Activated naive CD4-positive, alpha-beta T cell treated with anti-CD3 and anti-CD28 coated beads, Interleukin-2, amount 50 U/mL, for 72 hours (primary cell): ENCODE data around the gene FAM76A. TPM values are rescaled to one million over a fixed set of nuclear protein-coding genes. Genes with fewer than 3 reads are reported as not detected.
"Not testable (repeated sequence)": the region's sequence is repeated elsewhere in the genome, so short reads cannot be mapped to it uniquely, and the experiment has no call there.

Experiments used
- ATAC-seq, 2 donors: fragments of 150-1000 bp; cut with Tn5 transposase; 2 replicates each; pipeline ENCODE4 v1.10.0; 2021; ENCODE audit warnings: mild to moderate bottlenecking in 2 of 2, moderate library complexity in 2 of 2
- DNase-seq, 2 donors: peaks; one replicate each; pipeline ENCODE4 v3.0.0; 2021 to 2022; ENCODE audit warnings: low spot score in 2 of 2
- H3K27ac Mint-ChIP-seq, 2 donors: one replicate each; pipeline ENCODE4 v1.8.0; 2022; ENCODE audit warnings: mild to moderate bottlenecking in 2 of 2, mixed read lengths in 2 of 2
- H3K36me3 Mint-ChIP-seq, 2 donors: one replicate each; pipeline ENCODE4 v1.8.0; 2022; ENCODE audit warnings: mixed read lengths in 2 of 2
- H3K9me3 Mint-ChIP-seq, 2 donors: one replicate each; pipeline ENCODE4 v1.8.0; 2022; ENCODE audit warnings: mixed read lengths in 2 of 2
- total RNA-seq, 2 donors: library from RNA; stranded (reverse); gene quantifications; one replicate each; pipeline ENCODE4 v1.2.3, GENCODE V29; 2022

FAM76A gene
- total RNA-seq, 2 donors from 2014 or later, result 5.7 to 10.4 TPM

GRCh38 chr1:27790270-27790669 is 64.5 kb downstream of the FAM76A start:
- ATAC-seq, DNase-seq, H3K27ac Mint-ChIP-seq, H3K9me3 Mint-ChIP-seq: not testable (repeated sequence)
- H3K36me3 Mint-ChIP-seq, result peaks cover 8 to 25% of the 10 kb centered on the region in 2 donors

- Mint-ChIP-seq H3K9me3 (no peaks in the 10 kb centered on the region), H3K36me3 (peaks cover 6 to 22% of the 10 kb centered on the region in 2 donors), H3K27ac (peak overlapping the region in 1 of 2 donors; percentile 25)
- no peak for DNase-seq
- no peak for ATAC-seq
These were observed 69.8 kb downstream of the FAM76A start for GRCh38 chr1:27795601-27796000.

DNA sequence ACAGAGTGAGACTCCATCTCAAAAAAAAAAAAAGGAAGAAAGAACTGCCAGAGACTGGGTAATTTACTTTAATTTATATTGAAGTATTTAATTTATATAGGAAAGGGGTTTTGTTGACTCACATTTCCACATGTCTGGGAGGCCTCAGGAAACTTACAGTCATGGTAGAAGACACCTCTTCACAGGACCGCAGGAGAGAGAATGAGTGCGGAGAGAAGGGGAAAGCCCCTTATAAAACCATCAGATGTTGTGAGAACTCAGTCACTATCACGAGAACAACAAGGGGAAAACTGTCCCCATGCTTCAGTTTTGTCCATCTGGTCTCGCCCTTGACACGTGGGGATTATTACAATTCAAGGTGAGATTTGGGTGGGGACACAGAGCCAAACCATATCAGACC is 79.0 kb downstream of the FAM76A start:
- Mint-ChIP-seq H3K9me3 (no peaks in the 10 kb centered on the region), H3K27ac (no peak overlapping the region), H3K36me3 (peaks cover 4 to 20% of the 10 kb centered on the region in 2 donors)
- DNase-seq (no peak), ATAC-seq (peak in 1 of 2 donors; percentile 81)

GRCh38 chr1:27806758-27807157 is 81.0 kb downstream of the FAM76A start:
- H3K36me3 Mint-ChIP-seq, result peaks cover 4 to 23% of the 10 kb centered on the region in 2 donors
- H3K9me3 Mint-ChIP-seq, result no peaks in the 10 kb centered on the region
- DNase-seq, result no peak
- H3K27ac Mint-ChIP-seq, result no peak overlapping the region
- no peak for ATAC-seq

GRCh38 chr1:27807385-27807784 is 81.6 kb downstream of the FAM76A start:
- no peak for ATAC-seq
- H3K9me3 Mint-ChIP-seq, result no peaks in the 10 kb centered on the region
- peaks cover 4 to 26% of the 10 kb centered on the region in 2 donors for H3K36me3 Mint-ChIP-seq
- no peak for DNase-seq
- peak overlapping the region in 1 of 2 donors; percentile 7 for H3K27ac Mint-ChIP-seq

GRCh38 chr1:27808131-27808530 is 82.4 kb downstream of the FAM76A start:
- DNase-seq, result not testable (repeated sequence)
- H3K36me3 Mint-ChIP-seq, result peaks cover 3 to 22% of the 10 kb centered on the region in 2 donors

DNA sequence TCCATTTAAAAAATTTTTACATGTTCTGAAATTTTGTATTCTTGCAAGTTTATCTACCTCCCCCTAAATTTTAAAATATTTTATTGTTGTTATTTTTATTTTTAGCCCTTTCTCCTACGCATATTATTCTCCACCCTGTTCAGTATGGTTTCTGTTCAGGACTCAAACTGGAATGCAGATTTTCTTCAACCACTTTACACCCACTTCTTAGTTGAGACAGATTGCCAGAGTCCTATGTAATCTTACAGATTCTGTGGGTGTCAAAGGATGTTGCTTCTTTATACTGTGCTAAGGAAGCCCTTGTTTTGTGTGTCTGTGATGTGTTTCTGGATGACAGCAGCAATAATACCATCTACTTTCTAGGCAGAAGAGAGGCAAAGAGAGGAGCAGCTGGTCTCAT is 84.1 kb downstream of the FAM76A start:
- Mint-ChIP-seq H3K9me3 (no peaks in the 10 kb centered on the region), H3K36me3 (peaks cover 0 to 13% of the 10 kb centered on the region in 2 donors), H3K27ac (no peak overlapping the region)
- DNase-seq (no peak), ATAC-seq (no peak)

More at GRCh38 chr1:27808131-27808530, 82.4 kb downstream of the FAM76A start:
- H3K27ac Mint-ChIP-seq, result peak overlapping the region in 1 of 2 donors; percentile 79
- H3K9me3 Mint-ChIP-seq, ATAC-seq: not testable (repeated sequence)

- no peaks in the 10 kb centered on the region for H3K9me3 Mint-ChIP-seq
- no peak for DNase-seq
- peak overlapping the region in 1 of 2 donors; percentile 78 for H3K27ac Mint-ChIP-seq
- peaks cover 0 to 12% of the 10 kb centered on the region in 2 donors for H3K36me3 Mint-ChIP-seq
- peak in 1 of 2 donors; percentile 24 for ATAC-seq
These were observed 86.2 kb downstream of the FAM76A start for GRCh38 chr1:27811741-27812500.

Other genes starting within 250 kb of the FAM76A start
- 100 to 1,000 TPM in 1 of 2 donors, 10 to 100 TPM in 1; 97.8 to 116 TPM for gene WASF2, start 235.8 kb upstream of the FAM76A start, total RNA-seq
- 10 to 100 TPM; 12.8 to 16.5 TPM for gene AHDC1, start 121.8 kb upstream of the FAM76A start, total RNA-seq
- gene FGR, start 90.8 kb upstream of the FAM76A start, total RNA-seq, result under 1 TPM; 0.29 to 0.68 TPM
- gene IFI6, start 53.8 kb upstream of the FAM76A start, total RNA-seq, result 100 to 1,000 TPM in 1 of 2 donors, 10 to 100 TPM in 1; 55.4 to 110 TPM
- gene STX12, start 47.3 kb downstream of the FAM76A start, total RNA-seq, result 10 to 100 TPM; 35.2 to 41.0 TPM
- 10 to 100 TPM; 28.3 to 52.0 TPM for gene PPP1R8, start 104.8 kb downstream of the FAM76A start, total RNA-seq
- 10 to 100 TPM; 27.3 to 34.6 TPM for gene THEMIS2, start 146.6 kb downstream of the FAM76A start, total RNA-seq
- 10 to 100 TPM; 69.4 to 88.2 TPM for gene RPA2, start 188.6 kb downstream of the FAM76A start, total RNA-seq
- gene SMPDL3B, start 209.0 kb downstream of the FAM76A start, total RNA-seq, result 1 to 10 TPM in 1 of 2 donors, under 1 TPM in 1; 0.43 to 1.3 TPM
- 1 to 10 TPM; 4.6 to 4.7 TPM for gene XKR8, start 234.0 kb downstream of the FAM76A start, total RNA-seq